Prostate gland (tissue), 2 donors: ENCODE results near the gene KIAA1671. TPM values are rescaled to one million over a fixed set of nuclear protein-coding genes. Genes with fewer than 3 reads are reported as not detected.

Experiments used
- DNase-seq: peaks from one replicate; pipeline ENCODE4 v3.0.0-alpha.2; 2019; ENCODE audit warnings: low spot score
- H3K27ac ChIP-seq, 2 donors: fragments of 200-600 bp; sonication (generic); 2 replicates each; pipeline ENCODE4 v1.5.1; 2017 to 2019
- H3K27me3 ChIP-seq: fragments of 200-600 bp; sonication (generic); replicated peaks from 2 replicates; pipeline ENCODE4 v1.5.1; 2019; ENCODE audit not compliant: insufficient read depth
- H3K36me3 ChIP-seq, 2 donors: fragments of 200-600 bp; sonication (generic); 1 replicate in 1 of 2; 2 replicates in 1 of 2; pipeline versions ENCODE4 v1.5.1 to v1.8.1; 2017 to 2019
- H3K4me1 ChIP-seq: fragments of 200-600 bp; sonication (generic); replicated peaks from 2 replicates; pipeline ENCODE4 v1.5.1; 2019
- H3K4me3 ChIP-seq, 2 donors: fragments of 200-600 bp; sonication (generic); 2 replicates each; pipeline ENCODE4 v1.5.1; 2017 to 2019
- H3K9me3 ChIP-seq: fragments of 200-600 bp; sonication (generic); 2 replicates; pipeline ENCODE4 v1.5.1; 2017
- POLR2A ChIP-seq: fragments of 450-650 bp; IDR thresholded peaks from one replicate; pipeline ENCODE4 v1.6.1; 2016; ENCODE audit warnings: antibody characterized with exemption, mild to moderate bottlenecking
- POLR2AphosphoS5 ChIP-seq: sonication (generic); formaldehyde crosslinking; IDR thresholded peaks from one replicate; pipeline ENCODE4 v1.6.1; 2017; ENCODE audit warnings: antibody characterized with exemption
- WGBS: methylation state at CpG from one replicate; pipeline ENCODE4 v1.1.5; 2018; 5-methylcytosine and 5-hydroxymethylcytosine counted together
- intact Hi-C: fragments of 100-400 bp; cut with DNase I; formaldehyde crosslinking; loops from one replicate; pipeline ENCODE4 v1.14.2; 2022
- total RNA-seq, 2 donors: library from RNA; depleted of rRNA; stranded (reverse); fragments of >200 nt; gene quantifications; one replicate each; pipeline ENCODE4 v1.1.0, GENCODE V29; 2016
- TF ChIP-seq, protein P1 (sequence below), 4 experiments: fragments of 200-600 bp in 2 of 4; fragments of 450-650 bp in 2 of 4; sonication (generic) in 2 of 4; IDR thresholded peaks; 1 replicate in 3 of 4; 2 replicates in 1 of 4; pipeline ENCODE4 v1.5.1; 2016 to 2019; ENCODE audit warnings: antibody characterized with exemption in 4 of 4, mild to moderate bottlenecking in 2 of 4, moderate library complexity in 2 of 4

The KIAA1671 gene
- total RNA-seq, 2 donors from 2014 or later: 44.8 to 53.1 TPM

DNA sequence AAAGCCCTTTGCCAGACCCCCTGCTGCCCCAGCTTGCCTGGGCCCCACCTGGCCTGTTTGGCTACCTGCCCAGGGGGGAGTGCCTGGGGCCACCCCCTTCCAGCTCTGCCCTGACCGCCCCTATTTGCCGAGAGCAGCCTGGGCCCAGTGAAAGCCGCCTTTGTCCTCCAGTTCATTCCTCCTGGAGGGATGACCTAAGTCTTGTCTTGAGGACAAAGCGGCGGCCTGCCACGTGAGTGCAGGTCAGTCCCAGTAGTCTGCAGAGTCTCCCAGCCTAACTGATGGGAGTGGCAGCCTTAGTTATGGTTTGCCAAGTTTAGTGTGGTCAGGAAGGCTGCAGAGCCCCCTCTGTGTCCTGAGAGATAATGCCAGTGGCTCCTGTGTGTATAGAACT is 131.3 kb downstream of the KIAA1671 start:
- no peaks in the 10 kb centered on the region for H3K4me1 ChIP-seq
- no peaks in the 10 kb centered on the region for H3K36me3 ChIP-seq
- H3K4me3 ChIP-seq: no peak overlapping the region
- 67% methylated on average over 6 of the region's 6 CpGs for WGBS
- H3K27me3 ChIP-seq: no peaks in the 10 kb centered on the region
- TF ChIP-seq, protein P1, sequence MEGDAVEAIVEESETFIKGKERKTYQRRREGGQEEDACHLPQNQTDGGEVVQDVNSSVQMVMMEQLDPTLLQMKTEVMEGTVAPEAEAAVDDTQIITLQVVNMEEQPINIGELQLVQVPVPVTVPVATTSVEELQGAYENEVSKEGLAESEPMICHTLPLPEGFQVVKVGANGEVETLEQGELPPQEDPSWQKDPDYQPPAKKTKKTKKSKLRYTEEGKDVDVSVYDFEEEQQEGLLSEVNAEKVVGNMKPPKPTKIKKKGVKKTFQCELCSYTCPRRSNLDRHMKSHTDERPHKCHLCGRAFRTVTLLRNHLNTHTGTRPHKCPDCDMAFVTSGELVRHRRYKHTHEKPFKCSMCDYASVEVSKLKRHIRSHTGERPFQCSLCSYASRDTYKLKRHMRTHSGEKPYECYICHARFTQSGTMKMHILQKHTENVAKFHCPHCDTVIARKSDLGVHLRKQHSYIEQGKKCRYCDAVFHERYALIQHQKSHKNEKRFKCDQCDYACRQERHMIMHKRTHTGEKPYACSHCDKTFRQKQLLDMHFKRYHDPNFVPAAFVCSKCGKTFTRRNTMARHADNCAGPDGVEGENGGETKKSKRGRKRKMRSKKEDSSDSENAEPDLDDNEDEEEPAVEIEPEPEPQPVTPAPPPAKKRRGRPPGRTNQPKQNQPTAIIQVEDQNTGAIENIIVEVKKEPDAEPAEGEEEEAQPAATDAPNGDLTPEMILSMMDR (IDR thresholded peaks at IDR 0.05): no peak
- TF ChIP-seq POLR2AphosphoS5 (no peak), POLR2A (no peak)
- no peak for DNase-seq
- intact Hi-C loops: no loop called here
- no peak overlapping the region for H3K27ac ChIP-seq
- H3K9me3 ChIP-seq: no peaks in the 10 kb centered on the region

DNA sequence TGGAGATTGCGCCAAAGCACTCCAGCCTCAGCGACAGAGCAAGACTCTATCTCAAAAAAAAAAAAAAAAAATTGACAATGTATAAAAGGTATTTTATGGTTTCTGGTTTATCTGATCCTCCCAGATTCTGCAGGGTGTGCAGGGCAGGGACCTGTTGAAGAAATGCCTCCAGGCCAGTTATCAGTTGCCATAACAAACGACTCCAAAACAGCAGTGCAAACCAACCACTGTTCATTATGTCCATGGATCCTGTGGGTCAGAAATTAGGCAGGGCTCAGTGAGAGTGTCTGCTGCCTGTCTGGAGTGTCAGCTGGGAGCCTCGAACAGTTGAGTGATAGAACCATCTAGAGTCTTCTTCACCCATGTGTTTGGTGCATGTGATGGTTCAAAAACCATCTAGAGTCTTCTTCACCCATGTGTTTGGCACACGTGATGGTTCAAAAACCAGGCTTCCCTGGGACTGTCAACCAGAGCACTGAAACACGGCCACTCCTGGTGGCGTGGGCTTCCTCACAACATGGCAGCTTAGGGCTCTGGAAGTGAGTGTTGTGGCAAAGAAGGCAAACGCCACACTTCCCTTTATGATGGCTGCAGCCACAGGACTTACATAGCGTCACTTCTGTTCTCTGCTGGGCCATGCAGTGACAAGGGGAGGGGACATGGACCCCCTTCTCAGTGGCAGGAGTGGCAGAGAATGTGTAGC is 132.0 kb downstream of the KIAA1671 start:
- TF ChIP-seq POLR2AphosphoS5 (no peak), POLR2A (no peak)
- TF ChIP-seq, protein P1 (IDR thresholded peaks at IDR 0.05): no peak
- intact Hi-C loops: no loop called here
- no peak for DNase-seq
- 89% methylated on average over 9 of the region's 9 CpGs for WGBS
- H3K27ac ChIP-seq: no peak overlapping the region
- H3K36me3 ChIP-seq: no peaks in the 10 kb centered on the region
- no peaks in the 10 kb centered on the region for H3K4me1 ChIP-seq
- no peaks in the 10 kb centered on the region for H3K27me3 ChIP-seq
- H3K9me3 ChIP-seq: no peaks in the 10 kb centered on the region
- no peak overlapping the region for H3K4me3 ChIP-seq

DNA sequence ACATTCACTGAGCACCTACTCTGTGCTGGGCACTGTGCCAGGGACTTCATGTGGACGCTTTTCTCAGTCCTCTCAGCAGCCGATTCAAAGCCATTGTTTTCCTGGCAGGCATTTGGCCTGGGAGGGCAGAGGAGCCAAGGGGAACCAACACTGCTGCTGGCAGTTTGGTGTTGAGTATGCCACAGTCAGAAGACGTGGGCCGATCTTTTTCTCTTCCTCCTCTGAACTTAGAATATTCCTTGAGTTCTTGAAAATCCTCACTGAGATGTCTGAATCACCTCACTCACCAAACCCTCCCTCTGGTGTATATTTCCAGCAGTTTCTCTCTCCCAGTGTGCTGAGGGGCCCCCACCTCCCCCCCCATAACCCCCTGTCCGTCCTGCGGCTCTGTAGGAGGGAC is 132.6 kb downstream of the KIAA1671 start:
- TF ChIP-seq POLR2A: no peak
- TF ChIP-seq, protein P1 (IDR thresholded peaks at IDR 0.05): no peak
- no peak for TF ChIP-seq POLR2AphosphoS5
- no peak overlapping the region for H3K27ac ChIP-seq
- intact Hi-C loops: no loop called here
- no peaks in the 10 kb centered on the region for H3K9me3 ChIP-seq
- 79% methylated on average over 6 of the region's 6 CpGs for WGBS
- no peaks in the 10 kb centered on the region for H3K27me3 ChIP-seq
- no peak overlapping the region for H3K4me3 ChIP-seq
- no peak for DNase-seq
- H3K4me1 ChIP-seq: no peaks in the 10 kb centered on the region
- no peaks in the 10 kb centered on the region for H3K36me3 ChIP-seq

DNA sequence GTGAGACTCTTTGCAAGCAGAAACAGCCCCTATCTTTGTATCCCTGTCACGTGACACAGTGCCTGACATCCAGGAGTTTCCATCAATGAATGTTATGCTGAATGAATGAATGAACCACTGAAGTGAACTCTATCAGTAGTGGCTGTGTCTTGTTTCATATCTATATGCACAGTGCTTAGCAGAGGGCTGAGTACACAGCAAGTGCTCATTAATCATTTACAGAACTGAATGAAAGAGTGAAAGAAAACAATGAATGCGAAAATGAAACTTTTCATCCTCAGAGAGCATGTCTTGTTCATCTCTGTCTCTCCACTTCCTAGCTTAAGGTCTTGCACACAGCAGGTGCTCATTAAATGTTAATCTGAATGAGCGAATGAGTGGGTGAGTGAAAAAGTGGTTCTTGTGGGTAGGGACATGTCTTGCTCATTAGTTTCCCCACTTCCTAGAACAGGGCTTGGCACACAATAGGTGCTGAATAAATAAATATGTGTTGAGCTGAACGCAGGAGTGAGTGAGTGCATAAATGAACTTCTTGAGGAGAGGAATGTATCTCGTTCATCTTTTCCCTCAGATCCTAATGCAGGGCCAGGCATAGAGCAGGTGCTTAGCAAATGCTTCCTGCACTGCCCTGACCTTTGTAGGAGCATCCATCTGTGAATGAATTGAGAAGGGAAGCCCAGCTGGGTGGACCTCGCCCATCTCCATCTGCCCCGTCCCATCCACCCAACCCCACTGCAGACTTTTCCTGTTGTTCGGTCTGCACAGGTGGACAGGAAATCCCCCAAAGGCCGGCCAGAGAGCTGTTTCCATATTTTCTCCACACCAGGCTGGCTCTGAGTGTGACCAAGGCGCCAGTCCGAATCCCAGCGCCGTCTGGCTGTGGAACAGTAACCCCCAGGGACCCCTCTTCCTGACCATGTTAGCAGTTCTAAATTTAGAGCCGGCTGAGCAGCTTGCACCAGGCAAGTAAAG is 133.7 kb downstream of the KIAA1671 start:
- no peak for TF ChIP-seq POLR2AphosphoS5
- TF ChIP-seq, protein P1 (IDR thresholded peaks at IDR 0.05): no peak
- no peaks in the 10 kb centered on the region for H3K36me3 ChIP-seq
- H3K27ac ChIP-seq: no peak overlapping the region
- no peaks in the 10 kb centered on the region for H3K4me1 ChIP-seq
- intact Hi-C loops: no loop called here
- no peak overlapping the region for H3K4me3 ChIP-seq
- no peaks in the 10 kb centered on the region for H3K27me3 ChIP-seq
- DNase-seq: no peak
- no peaks in the 10 kb centered on the region for H3K9me3 ChIP-seq
- WGBS: 62% methylated on average over 14 of the region's 14 CpGs
